Esophagus muscularis mucosa (tissue), 4 donors: Measurements from ENCODE around the gene ANKS1A. TPM values are rescaled to one million over a fixed set of nuclear protein-coding genes. Genes with fewer than 3 reads are reported as not detected.

Source experiments
- DNase-seq: peaks from one replicate; pipeline ENCODE4 v3.0.0-alpha.2; 2017; ENCODE audit errors: extremely low spot score
- H3K27ac ChIP-seq, 4 donors: fragments of 200-600 bp; sonication (generic); replicated peaks in 1 of 4; 1 replicate in 3 of 4; 2 replicates in 1 of 4; pipeline ENCODE4 v1.5.1; 2016 to 2019; ENCODE audit warnings: mild to moderate bottlenecking in 1 of 4
- H3K27me3 ChIP-seq, 4 donors: fragments of 200-600 bp; sonication (generic); one replicate each; pipeline versions ENCODE4 v1.5.1 to v1.6.0; 2016 to 2019
- H3K36me3 ChIP-seq, 4 donors: fragments of 200-600 bp; sonication (generic); one replicate each; pipeline ENCODE4 v1.5.1; 2016 to 2019
- H3K4me1 ChIP-seq, 4 donors: fragments of 200-600 bp; sonication (generic); one replicate each; pipeline ENCODE4 v1.5.1; 2016 to 2019
- H3K4me3 ChIP-seq, 4 donors: fragments of 200-600 bp; sonication (generic); 1 replicate in 2 of 4; 2 replicates in 2 of 4; pipeline ENCODE4 v1.5.1; 2016 to 2019; ENCODE audit warnings: mild to moderate bottlenecking in 4 of 4, moderate library complexity in 1 of 4
- H3K9me3 ChIP-seq, 4 donors: fragments of 200-600 bp; sonication (generic); 1 replicate in 3 of 4; 2 replicates in 1 of 4; pipeline ENCODE4 v1.5.1; 2016 to 2019
- CTCF ChIP-seq, 3 experiments: fragments of 200-600 bp in 2 of 3; fragments of 450-650 bp in 1 of 3; sonication (generic) in 2 of 3; IDR thresholded peaks; one replicate each; pipeline ENCODE4 v1.5.1; 2017 to 2019; ENCODE audit warnings: antibody characterized with exemption in 3 of 3, mild to moderate bottlenecking in 2 of 3, moderate library complexity in 1 of 3
- EP300 ChIP-seq: sonication (generic); formaldehyde crosslinking; IDR thresholded peaks from one replicate; pipeline ENCODE4 v1.6.1; 2017; ENCODE audit warnings: antibody characterized with exemption
- POLR2A ChIP-seq: fragments of 450-650 bp; IDR thresholded peaks from one replicate; pipeline ENCODE4 v1.6.1; 2017; ENCODE audit warnings: antibody characterized with exemption, moderate library complexity, mild to moderate bottlenecking, low read depth
- POLR2AphosphoS5 ChIP-seq, 2 donors: sonication (generic); formaldehyde crosslinking; IDR thresholded peaks; one replicate each; pipeline ENCODE4 v1.6.1; 2017; ENCODE audit warnings: antibody characterized with exemption in 2 of 2
- WGBS: methylation state at CpG from one replicate; pipeline ENCODE4 v1.1.5; 2018; 5-methylcytosine and 5-hydroxymethylcytosine counted together
- intact Hi-C: fragments of 100-400 bp; cut with DNase I; formaldehyde crosslinking; loops from one replicate; pipeline ENCODE4 v1.15.1; 2023
- total RNA-seq, 4 donors: library from RNA; depleted of rRNA; stranded (reverse); fragments of >200 nt; gene quantifications; one replicate each; pipeline versions ENCODE4 v1.1.0 to v1.2.1, GENCODE V29; 2016

The ANKS1A gene
- total RNA-seq, 4 donors from 2014 or later: 68.3 to 132 (median 98.7) TPM

- WGBS: 86% methylated on average over 1 of the region's 1 CpG
- no peak overlapping the region for H3K4me3 ChIP-seq
- TF ChIP-seq POLR2A (no peak), EP300 (no peak), POLR2AphosphoS5 (IDR thresholded peaks at IDR 0.05) (no peak), CTCF (IDR thresholded peaks at IDR 0.05) (no peak)
- no peaks in the 10 kb centered on the region for H3K27me3 ChIP-seq
- no peaks in the 10 kb centered on the region for H3K9me3 ChIP-seq
- no peak overlapping the region for H3K27ac ChIP-seq
- no peaks in the 10 kb centered on the region for H3K4me1 ChIP-seq
- no peak for DNase-seq
- H3K36me3 ChIP-seq: no peaks in the 10 kb centered on the region
- intact Hi-C loops: no loop called here
Measured at GRCh38 chr6:34947561-34947960, 58.5 kb downstream of the ANKS1A start.

GRCh38 chr6:34949636-34950035, 60.6 kb downstream of the ANKS1A start:
- H3K36me3 ChIP-seq: no peaks in the 10 kb centered on the region
- peaks cover 0 to 11% (median 6%) of the 10 kb centered on the region in 4 donors for H3K4me1 ChIP-seq
- intact Hi-C loops: no loop called here
- no peak overlapping the region for H3K27ac ChIP-seq
- 98% methylated on average over 3 of the region's 3 CpGs for WGBS
- no peaks in the 10 kb centered on the region for H3K27me3 ChIP-seq
- no peak for DNase-seq
- H3K9me3 ChIP-seq: no peaks in the 10 kb centered on the region
- no peak overlapping the region for H3K4me3 ChIP-seq
- TF ChIP-seq CTCF (IDR thresholded peaks at IDR 0.05) (no peak), EP300 (no peak), POLR2AphosphoS5 (IDR thresholded peaks at IDR 0.05) (no peak), POLR2A (no peak)

- Histone ChIP-seq H3K4me1 (peaks cover 0 to 11% (median 6%) of the 10 kb centered on the region in 4 donors), H3K4me3 (no peak overlapping the region), H3K36me3 (no peaks in the 10 kb centered on the region), H3K27ac (no peak overlapping the region), H3K9me3 (no peaks in the 10 kb centered on the region), H3K27me3 (no peaks in the 10 kb centered on the region)
- intact Hi-C loops: no loop called here
- TF ChIP-seq POLR2AphosphoS5 (IDR thresholded peaks at IDR 0.05): no peak
- TF ChIP-seq POLR2A: no peak
- TF ChIP-seq EP300: no peak
- TF ChIP-seq CTCF (IDR thresholded peaks at IDR 0.05): no peak
- 93% methylated on average over 5 of the region's 5 CpGs for WGBS
- DNase-seq: no peak
Measured at GRCh38 chr6:34950849-34951248, 61.8 kb downstream of the ANKS1A start.

GRCh38 chr6:34951731-34952130, 62.7 kb downstream of the ANKS1A start:
- WGBS: 97% methylated on average over 4 of the region's 4 CpGs
- no peaks in the 10 kb centered on the region for H3K36me3 ChIP-seq
- no peak for TF ChIP-seq CTCF (IDR thresholded peaks at IDR 0.05)
- TF ChIP-seq EP300: no peak
- no peak for TF ChIP-seq POLR2AphosphoS5 (IDR thresholded peaks at IDR 0.05)
- no peak for TF ChIP-seq POLR2A
- DNase-seq: no peak
- peaks cover 5 to 17% (median 10%) of the 10 kb centered on the region in 4 donors for H3K4me1 ChIP-seq
- H3K4me3 ChIP-seq: no peak overlapping the region
- no peaks in the 10 kb centered on the region for H3K27me3 ChIP-seq
- no peaks in the 10 kb centered on the region for H3K9me3 ChIP-seq
- no peak overlapping the region for H3K27ac ChIP-seq
- intact Hi-C loops: no loop called here
